HG03378 (cell line): ENCODE data around the gene NSD2.
"Not testable (repeated sequence)": the region's sequence is repeated elsewhere in the genome, so short reads cannot be mapped to it uniquely, and the experiment has no call there.

ENCODE experiments used
- ATAC-seq: cut with Tn5 transposase; IDR thresholded peaks from one replicate; pipeline ENCODE4 v1.9.1; 2021; ENCODE audit warnings: mild to moderate bottlenecking, moderate library complexity; ENCODE audit not compliant: unreplicated experiment

NSD2 gene

DNA sequence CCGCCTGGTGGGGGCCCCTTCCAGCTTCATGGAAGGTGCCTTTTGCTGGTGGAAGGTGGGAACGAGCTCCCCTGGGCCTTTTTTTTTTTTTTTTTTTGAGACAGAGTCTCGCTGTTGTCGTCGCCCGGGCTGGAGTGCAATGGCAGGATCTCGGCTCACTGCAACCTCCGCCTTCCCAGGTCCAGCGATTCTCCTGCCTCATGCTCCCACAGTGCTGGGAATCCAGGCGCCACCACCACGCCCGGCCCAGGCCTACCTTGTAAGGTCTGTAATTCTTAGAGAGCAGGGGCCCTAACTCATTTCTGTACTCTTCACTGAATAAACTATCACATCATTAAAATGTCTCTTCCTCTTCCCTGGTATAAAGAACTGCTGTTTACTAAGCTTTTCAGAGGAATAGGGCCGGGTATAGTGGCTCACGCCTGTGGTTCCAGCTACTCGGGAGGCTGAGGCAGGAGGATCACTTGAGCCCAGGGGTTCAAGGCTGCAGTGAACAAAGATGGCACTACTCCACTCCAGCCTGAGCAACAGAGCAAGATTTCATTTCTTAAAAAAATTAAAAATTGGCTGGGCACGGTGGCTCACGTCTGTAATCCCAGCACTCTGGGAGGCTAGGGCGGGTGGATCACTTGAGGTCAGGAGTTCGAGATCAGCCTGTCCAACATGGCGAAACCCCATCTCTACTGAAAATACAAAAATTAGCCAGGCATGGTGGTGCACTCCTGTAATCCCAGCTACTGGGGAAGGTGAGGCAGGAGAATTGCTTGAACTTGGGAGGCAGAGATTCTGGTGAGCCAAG, 122.7 kb downstream of the NSD2 start:
- ATAC-seq, result not testable (repeated sequence)

DNA sequence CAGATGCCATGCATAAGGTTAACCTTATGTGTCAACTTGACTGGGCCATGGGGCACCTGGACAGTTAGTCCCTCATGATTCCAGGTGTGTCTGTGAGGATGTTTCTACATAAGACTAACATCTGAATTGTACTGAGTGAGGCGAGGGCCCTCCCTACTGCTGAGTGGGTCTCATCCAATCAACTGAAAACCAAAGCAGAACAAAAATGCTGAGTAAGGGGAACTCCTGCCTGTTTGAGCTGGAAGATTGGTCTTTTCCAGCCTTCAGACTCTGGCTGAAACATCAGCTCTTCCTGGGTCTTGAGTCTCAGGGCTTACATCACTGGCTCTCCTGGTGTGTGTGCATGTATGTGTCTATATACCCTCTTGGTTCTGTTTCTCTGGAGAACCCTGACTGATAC, 123.7 kb downstream of the NSD2 start:
- ATAC-seq, result no peak

DNA sequence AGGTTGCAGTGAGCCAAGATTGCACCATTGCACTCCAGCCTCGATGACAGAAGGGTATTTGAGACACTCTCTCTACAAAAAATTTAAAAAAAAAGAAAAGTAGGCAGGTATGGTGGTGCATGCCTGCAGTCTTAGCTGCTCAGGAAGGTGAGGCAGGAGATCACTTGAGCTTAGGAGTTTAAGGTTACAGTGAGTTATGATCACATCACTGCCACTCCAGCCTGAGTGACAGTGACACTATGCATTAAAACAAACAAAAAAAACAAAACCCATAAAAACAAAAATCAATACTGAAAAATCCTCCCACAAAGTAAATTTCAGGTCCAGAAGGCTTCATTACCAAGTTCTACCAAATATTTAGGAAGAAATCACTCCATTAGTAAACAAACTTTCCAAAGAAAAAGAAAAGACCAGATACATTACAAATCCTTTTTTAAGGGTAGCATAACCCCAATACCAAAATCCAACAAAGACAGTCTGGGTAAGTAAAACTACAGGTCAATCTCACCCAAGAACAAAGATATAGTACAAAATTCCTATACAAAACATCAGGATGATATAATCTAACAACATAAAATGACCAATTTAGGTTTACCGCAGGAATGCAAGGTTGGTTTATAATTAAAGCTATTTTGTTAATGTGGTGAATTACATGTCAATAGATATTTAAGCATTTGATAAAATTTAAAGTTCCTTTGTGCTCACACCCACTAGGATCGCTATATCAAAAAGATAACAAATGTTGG, 125.8 kb downstream of the NSD2 start:
- ATAC-seq, result no peak

DNA sequence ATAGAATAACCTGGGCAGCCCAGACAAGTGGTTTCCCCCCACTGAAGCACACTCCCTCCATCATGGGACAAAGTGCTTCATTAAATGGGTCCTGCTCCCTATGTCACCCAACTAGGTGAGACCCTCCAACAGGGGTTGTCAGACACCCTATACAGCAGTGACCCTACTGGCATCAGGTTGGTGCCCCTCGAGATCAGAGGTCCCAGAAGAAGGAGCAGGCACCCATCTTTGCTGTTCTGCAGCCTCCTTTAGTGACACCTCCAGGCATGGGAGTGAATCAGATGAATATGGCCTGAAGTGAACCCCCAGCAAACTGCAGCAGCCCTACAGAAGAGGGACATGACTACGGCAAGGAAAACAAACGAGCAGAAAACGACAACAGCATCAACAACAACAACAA, 126.5 kb downstream of the NSD2 start:
- ATAC-seq, result no peak

DNA sequence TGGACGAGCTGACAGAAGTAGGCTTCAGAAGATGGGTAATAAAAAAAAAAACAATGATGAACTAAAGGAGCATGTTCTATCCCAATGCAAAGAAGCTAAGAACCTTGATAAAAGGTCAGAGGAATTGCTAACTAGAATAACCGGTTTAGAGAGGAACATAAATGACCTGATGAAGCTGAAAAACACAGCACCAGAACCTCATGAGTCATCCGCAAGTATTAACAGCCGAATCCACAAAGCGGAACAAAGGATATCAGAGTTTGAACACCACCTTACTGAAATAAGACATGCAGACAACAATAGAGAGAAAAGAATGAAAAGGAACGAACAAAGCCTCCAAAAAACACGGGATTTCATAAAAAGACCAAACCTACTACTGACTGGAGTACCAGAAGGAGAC, 127.1 kb downstream of the NSD2 start:
- ATAC-seq, result no peak

DNA sequence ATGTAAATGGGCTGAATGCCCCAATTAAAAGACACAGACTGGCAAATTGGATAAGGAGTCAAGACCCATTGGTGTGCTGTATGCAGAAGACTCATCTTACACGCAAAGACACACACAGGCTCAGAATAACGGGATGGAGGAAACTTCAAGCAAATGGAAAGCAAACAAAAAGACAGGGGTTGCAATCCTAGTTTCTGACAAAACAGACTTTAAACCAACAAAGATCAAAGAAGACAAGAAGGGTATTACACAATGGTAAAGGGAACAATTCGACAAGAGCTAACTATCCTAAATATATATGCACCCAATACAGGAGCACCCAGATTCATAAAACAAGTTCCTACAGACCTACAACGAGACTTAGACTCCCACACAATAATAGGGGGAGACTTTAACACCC, 128.1 kb downstream of the NSD2 start:
- not testable (repeated sequence) for ATAC-seq

DNA sequence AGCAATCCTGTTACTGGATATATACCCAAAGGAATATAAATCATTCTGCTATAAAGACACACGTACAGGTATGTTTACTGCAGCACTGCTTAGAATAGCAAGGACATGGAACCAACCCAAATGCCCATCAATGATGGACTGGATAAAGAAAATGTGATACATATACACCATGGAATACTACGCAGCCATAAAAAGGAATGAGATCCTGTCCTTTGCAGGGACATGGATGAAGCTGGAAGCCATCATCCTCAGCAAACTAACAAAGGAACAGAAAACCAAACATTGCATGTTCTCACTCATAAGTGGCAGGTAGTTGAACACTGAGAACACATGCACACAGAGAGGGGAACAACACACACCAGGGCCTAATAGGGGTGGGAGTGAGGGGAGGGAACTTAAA, 132.2 kb downstream of the NSD2 start:
- not testable (repeated sequence) for ATAC-seq

DNA sequence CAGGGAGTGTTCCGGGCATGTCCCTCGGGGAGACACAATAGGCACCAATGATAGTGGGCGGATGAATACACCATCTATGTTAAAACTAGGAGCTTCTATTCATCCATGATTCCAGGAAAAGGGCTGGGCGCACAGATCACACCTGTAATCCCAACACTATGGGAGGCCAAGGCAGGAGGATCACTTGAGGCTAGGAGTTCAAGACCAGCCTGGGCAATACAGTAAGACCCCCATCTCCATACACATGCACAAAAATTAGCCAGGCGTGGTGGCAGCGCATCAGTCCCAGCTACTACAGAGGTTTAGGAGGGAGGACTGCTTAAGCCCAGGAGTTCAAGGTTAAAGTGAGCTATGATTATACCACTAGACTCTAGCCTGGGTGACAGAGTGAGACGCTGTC, 135.2 kb downstream of the NSD2 start:
- no peak for ATAC-seq

DNA sequence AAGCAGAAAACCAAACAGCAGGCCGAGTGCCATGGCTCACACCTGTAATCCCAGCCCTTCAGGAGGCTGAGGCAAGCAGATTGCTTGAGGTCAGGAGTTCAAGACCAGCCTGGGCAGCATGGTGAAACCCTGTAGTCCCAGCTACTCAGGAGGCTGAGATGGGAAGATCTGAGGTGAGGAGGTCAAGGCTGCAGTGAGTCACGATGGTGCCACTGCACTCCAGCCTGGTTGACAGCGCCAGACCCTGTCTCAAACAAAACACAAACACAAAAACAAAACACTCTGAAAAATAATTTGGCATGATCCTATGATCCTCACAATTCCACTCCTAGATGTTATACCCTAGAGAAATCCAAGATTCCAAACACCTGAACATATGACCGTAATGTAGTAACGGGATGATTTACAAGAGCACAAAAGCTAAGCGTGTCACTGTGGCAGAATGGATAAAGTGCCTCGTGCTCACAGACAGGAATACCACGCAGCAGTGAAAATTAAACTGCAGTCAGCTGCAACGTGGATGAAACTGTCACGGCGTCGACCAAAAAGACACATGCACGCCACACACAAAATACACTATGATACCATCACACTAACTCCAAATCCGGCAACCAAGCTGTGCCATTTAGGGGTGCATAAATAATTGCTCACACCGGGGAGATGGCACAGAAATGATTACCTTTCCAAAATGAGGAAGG, 135.9 kb downstream of the NSD2 start:
- ATAC-seq, result no peak

DNA sequence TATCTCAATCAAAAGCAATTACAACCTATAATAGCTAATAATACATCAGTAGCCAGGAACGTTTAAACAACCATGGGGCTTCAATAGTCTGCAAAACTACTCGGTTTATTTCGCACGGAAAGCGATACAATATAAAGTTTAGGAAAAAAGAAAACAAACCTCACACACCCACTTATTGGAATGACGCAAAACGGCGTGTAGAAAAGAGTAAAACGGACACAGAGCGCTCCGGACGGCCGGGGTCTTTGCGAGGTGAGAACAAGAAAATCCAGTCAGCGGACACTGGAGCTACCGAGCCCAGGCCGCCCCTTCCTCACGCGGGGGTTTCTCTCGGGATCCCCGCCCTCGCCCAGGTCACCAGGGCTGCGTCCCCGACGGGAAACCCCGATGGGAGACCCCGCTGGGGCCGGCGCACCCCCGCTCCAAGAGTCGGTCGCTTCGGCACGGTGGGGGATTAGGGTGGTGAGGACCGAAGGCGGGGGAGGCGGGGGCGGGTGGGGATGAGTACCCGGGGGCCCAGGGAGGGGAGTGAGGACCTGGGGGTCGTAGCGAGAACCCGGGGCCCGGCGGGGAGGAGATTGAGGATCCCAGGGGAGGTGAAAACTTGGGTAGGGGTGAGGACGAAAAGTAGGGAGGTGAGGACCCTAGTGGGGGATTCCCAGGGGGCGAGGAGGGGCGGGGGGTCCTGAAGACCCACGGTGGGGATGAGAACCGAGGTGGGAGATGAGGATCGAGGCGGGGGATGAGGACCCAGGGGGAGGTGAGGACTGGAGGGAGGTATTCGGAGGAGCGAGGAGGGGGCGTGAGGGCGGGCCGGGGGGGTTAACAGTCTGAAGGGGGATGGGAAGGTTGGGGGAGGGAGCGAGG, 136.8 kb downstream of the NSD2 start:
- no peak for ATAC-seq

DNA sequence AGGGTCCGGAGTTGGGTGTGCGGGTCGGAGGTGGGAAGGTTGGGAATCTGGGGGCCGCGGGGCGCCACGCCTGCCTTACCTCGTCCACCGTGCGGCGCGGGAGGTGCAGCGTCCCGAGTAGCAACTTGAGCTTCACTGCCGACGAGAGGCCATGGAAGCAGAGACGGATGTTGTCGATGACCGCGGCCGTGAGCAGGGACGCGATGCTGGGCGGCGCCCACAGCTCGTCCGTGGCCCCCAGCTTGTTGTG, 137.4 kb downstream of the NSD2 start:
- ATAC-seq, result no peak

DNA sequence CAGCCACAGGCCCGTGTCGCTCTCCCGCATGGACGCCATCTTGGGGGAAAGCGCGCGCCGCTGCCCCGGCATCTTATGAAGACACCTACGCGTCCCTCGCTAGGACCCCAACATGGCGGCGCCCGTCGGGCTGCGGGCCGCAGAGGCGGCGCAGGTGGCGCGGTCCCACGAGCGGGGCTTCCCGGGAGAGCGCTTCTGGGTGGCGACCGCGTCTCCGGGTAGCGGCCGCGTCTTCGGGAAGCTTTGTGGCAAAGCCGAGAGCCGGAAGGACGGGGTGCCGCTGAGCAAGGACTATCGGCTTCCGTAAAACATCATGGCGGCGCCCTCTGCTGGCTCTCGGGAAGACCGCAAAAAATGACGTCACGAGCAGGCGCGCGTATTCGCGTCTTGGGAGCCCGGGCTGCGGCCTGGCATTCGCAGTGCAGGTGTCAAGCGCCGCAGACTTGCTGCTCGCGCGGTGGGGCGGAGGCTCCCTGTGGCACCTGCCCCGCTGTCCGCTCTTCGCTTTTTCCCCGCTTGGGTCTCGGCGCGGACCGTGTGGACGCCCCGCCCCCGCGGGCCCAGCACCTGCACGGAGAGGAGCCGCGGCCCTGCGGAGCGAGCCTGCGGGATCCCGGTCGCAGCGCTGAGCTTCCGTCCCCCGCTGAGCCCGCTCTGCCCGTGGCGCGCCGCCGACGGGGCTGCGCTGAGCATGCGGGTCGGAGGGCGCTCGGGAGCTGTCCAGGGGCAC, 137.9 kb downstream of the NSD2 start, which contains the start of gene NELFA:
Gene NELFA (minus strand): TSS at position 54 of the 730 bp plus-strand sequence. CDS start 15 bp downstream, at position 39.
- peak; percentile 80 for ATAC-seq

DNA sequence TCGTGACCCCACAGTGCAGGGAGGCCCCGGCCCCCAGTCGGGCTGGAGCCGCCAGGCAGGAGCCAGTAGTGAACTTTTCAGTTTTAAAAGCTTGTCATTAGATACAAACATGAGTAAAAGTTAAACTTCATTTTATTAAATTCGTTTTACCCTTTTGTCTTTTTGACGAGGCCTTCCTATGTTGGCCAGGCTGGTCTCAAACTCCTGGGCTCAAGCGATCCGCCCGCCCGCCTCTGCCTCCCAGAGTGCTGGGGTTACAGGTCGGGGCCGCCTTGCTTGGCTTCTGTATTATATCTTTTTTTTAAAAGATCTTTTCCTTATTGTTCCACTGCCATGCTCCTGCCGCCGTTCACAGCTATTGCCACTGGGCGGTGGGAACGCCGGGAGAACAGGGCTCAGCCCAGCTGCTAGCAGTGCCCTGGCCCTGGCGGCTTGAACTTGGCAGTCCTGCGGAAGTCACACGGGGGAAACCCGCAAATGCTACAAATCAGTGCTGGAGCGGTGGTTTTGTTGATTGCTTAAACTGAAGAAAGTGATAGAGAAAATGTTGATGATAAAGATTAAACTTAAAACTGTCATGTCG, 138.5 kb downstream of the NSD2 start:
- peak; percentile 22 for ATAC-seq

DNA sequence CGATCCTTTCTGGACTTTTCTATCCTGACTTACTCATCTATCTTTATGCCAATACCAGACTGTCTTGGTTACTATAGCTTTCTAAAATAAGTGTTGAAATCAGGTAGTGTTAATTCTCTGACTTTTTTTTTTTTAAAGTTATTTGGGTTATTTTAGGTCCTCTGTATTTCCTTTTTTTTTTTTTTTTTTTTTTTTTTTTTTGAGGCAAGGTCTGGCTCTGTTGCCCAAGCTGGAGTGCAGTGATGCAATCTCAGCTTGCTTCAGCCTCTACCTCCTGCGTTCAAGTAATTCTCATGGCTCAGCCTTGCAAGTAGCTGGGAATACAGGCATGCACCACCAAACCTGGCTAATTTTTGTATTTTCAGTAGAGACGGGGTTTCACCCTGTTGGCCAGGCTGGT, 140.4 kb downstream of the NSD2 start:
- ATAC-seq, result no peak

DNA sequence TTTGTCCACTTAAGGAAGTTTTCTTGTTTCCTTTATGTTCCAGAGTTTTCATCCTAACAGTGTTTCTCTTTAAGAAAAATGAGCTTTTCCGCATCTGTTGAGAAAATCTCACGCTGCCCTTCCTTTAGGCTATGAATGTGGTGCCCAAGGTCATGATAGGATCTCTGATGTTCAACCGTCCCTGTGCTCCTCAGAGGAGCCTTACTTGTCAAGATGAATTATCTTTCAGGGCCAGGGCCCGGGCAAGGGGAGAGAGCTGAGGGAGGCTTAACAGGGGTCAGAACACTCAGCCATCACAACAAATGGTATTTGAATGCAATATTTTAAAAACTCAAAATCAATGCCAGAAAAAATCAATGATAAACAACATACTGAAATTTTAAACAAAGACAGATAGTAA, 143.8 kb downstream of the NSD2 start:
- ATAC-seq, result no peak

DNA sequence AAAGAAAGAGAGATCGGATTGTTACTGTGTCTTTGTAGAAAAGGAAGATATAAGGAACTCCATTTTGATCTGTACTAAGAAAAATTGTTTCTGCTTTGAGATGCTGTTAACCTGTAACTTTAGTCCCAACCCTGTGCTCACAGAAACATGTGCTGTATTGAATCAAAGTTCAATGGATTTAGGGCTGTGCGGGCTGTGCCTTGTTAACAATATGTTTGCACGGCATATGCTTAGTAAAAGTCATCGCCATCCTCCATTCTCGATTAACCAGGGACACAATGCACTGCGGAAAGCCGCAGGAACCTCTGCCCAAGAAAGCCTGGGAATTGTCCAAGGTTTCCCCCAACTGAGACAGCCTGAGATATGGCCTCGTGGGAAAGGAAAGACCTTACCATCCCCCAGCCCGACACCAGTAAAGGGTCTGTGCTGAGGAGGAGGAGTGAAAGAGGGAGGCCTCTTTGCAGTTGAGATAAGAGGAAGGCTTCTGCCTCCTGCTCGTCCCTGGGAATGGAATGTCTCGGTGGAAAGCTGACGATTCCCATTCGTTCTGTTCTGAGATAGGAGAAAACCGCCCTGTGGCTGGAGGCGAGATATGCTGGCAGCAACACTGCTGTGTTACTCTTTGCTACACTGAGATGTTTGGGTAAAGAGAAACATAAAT, 150.3 kb downstream of the NSD2 start:
- ATAC-seq, result not testable (repeated sequence)

DNA sequence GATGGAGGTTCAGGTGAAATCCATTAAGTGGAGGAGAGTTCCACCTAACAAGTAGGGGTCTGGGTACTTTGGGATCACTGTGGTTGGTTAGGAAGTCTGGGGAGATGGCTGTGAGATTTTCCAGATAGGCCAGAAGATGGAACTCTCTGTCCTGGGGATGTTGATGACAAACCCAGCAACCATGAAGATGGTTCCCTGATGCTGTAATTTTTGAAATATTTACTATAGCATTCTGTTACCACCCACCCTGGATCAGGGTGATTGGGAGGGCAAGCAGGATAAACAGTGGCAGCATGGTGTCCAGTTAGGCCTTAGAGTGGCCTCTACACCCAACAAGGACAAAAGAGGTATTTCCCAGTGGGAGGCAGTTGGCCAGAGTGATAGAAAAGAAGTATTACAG, 153.5 kb downstream of the NSD2 start:
- no peak for ATAC-seq

DNA sequence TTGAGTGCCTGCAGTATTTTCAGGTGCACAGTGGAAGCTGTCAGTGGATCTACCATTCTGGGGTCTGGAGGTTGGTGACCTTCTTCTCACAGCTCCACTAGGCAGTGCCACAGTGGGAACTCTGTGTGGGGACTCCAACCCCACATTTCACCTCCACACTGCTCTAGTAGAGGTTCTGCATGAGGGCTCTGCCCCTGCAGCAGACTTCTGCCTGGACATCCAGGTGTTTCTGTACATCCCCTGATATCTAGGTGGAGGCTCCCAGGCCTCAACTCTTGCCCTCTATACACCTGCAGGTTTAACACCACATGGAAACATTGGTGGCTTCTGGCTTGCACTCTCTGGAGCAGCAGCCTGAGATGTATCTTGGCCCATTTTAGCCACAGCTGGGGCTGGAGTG, 154.6 kb downstream of the NSD2 start:
- no peak for ATAC-seq

DNA sequence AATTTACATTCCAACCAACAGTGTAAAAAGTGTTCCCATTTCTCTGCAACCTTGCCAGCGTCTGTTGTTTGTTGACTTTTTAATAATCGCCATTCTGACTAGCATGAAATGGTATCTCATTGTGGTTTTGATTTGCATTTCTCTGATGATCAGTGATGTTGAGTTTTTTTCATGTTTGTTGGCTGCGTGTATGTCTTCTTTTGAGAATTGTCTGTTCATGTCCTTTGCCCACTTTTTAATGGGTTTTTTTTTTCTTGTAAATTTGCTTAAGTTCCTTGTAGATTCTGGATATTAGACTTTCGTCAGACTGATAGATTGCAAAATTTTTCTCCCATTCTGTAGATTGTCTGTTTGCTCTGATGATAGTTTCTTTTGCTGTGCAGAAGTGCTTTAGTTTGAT, 155.9 kb downstream of the NSD2 start:
- not testable (repeated sequence) for ATAC-seq
